Measurements from ENCODE around the gene CRACR2B. TPM values are rescaled to one million over a fixed set of nuclear protein-coding genes. Genes with fewer than 3 reads are reported as not detected.

Gene CRACR2B
- total RNA-seq, 1 donor = 0.43 TPM

- no peak for TF ChIP-seq CTCF (IDR thresholded peaks at IDR 0.05; ENCODE audit: insufficient read depth, low read depth, low read length)
- DNase-seq (ENCODE audit: low read depth) = no peak
- no peak overlapping the region for H3K4me3 ChIP-seq (ENCODE audit: low read depth, low read length)
Observed at GRCh38 chr11:863023-863909, 35.5 kb downstream of the CRACR2B start.

GRCh38 chr11:863910-864827 is 36.5 kb downstream of the CRACR2B start:
- H3K4me3 ChIP-seq (ENCODE audit: low read depth, low read length) = no peak overlapping the region
- DNase-seq (ENCODE audit: low read depth) = no peak

GRCh38 chr11:864898-865297 is 37.2 kb downstream of the CRACR2B start:
- no peak overlapping the region for H3K4me3 ChIP-seq (ENCODE audit: low read depth, low read length)
- DNase-seq (ENCODE audit: low read depth) = no peak
- no peak for TF ChIP-seq CTCF (IDR thresholded peaks at IDR 0.05; ENCODE audit: insufficient read depth, low read depth, low read length)

More at GRCh38 chr11:863910-864827, 36.5 kb downstream of the CRACR2B start:
- no peak for TF ChIP-seq CTCF (IDR thresholded peaks at IDR 0.05; ENCODE audit: insufficient read depth, low read depth, low read length)

- no peak for DNase-seq (ENCODE audit: low read depth)
- no peak for TF ChIP-seq CTCF (IDR thresholded peaks at IDR 0.05; ENCODE audit: insufficient read depth, low read depth, low read length)
- no peak overlapping the region for H3K4me3 ChIP-seq (ENCODE audit: low read depth, low read length)
Observed at GRCh38 chr11:865462-866430, 38.0 kb downstream of the CRACR2B start.

GRCh38 chr11:866481-866880 is 38.8 kb downstream of the CRACR2B start:
- DNase-seq (ENCODE audit: low read depth) = no peak
- H3K4me3 ChIP-seq (ENCODE audit: low read depth, low read length) = no peak overlapping the region
- TF ChIP-seq CTCF (IDR thresholded peaks at IDR 0.05; ENCODE audit: insufficient read depth, low read depth, low read length) = no peak

GRCh38 chr11:867856-868358 is 40.2 kb downstream of the CRACR2B start:
- H3K4me3 ChIP-seq (ENCODE audit: low read depth, low read length) = no peak overlapping the region
- no peak for DNase-seq (ENCODE audit: low read depth)
- TF ChIP-seq CTCF (IDR thresholded peaks at IDR 0.05; ENCODE audit: insufficient read depth, low read depth, low read length) = no peak
